CD4-positive, alpha-beta T cell (primary cell): Measurements from ENCODE around the gene RAPGEF5. TPM values are rescaled to one million over a fixed set of nuclear protein-coding genes. Genes with fewer than 3 reads are reported as not detected.

ENCODE experiments used
- ATAC-seq: fragments of 200-7000 bp; cut with Tn5 transposase; one replicate; pipeline ENCODE4 v1.10.0; 2022; ENCODE audit warnings: mild to moderate bottlenecking; ENCODE audit not compliant: poor library complexity
- CTCF ChIA-PET: fragments of 350-600 bp; sonication (Branson Sonifier 250); formaldehyde crosslinking; loops from one replicate; lab custom pipeline; 2021; ENCODE audit warnings: antibody characterized with exemption, inconsistent platforms; lab: Charles Lee
- POLR2A ChIA-PET: fragments of 350-600 bp; sonication (Branson Sonifier 250); formaldehyde crosslinking; loops from one replicate; lab custom pipeline; 2021; ENCODE audit warnings: antibody characterized with exemption, inconsistent platforms; lab: Charles Lee
- DNase-seq, 14 experiments: peaks; one replicate each; pipeline ENCODE4 v3.0.0-alpha.2; 2013 to 2020; ENCODE audit warnings: mixed read lengths in 2 of 14
- H3K27ac ChIP-seq, 2 donors: one replicate each; pipeline versions ENCODE4 v1.5.1 to v1.7.0; 2013; ENCODE audit warnings: low read length in 2 of 2, low read depth in 1 of 2, mild to moderate bottlenecking in 1 of 2
- H3K27me3 ChIP-seq, 2 experiments: 1 replicate in 1 of 2; 2 replicates in 1 of 2; pipeline versions ENCODE4 v1.6.1 to v1.7.0; 2013; ENCODE audit warnings: low read length in 2 of 2, control low read depth in 1 of 2, mild to moderate bottlenecking in 1 of 2, moderate library complexity in 1 of 2; ENCODE audit not compliant: insufficient read depth in 2 of 2, control insufficient read depth in 1 of 2
- H3K36me3 ChIP-seq: one replicate; pipeline ENCODE4 v1.6.1; 2013; ENCODE audit warnings: low read length, control low read depth; ENCODE audit not compliant: insufficient read depth
- H3K4me1 ChIP-seq: one replicate; pipeline ENCODE4 v1.6.1; 2013; ENCODE audit warnings: low read length, control low read depth; ENCODE audit not compliant: insufficient read depth
- H3K4me3 ChIP-seq: one replicate; pipeline ENCODE4 v1.5.1; 2013; ENCODE audit warnings: mild to moderate bottlenecking, low read length, moderate library complexity
- H3K9me3 ChIP-seq, 2 experiments: 1 replicate in 1 of 2; 2 replicates in 1 of 2; pipeline versions ENCODE4 v1.6.1 to v1.7.0; 2013; ENCODE audit warnings: low read length in 2 of 2, mild to moderate bottlenecking in 2 of 2, control low read depth in 1 of 2, moderate library complexity in 1 of 2; ENCODE audit not compliant: control insufficient read depth in 1 of 2, insufficient read depth in 1 of 2
- H3K27ac Mint-ChIP-seq: one replicate; pipeline ENCODE4 v1.8.0; 2020; ENCODE audit warnings: mixed read lengths
- H3K27me3 Mint-ChIP-seq: one replicate; pipeline ENCODE4 v1.8.0; 2021; ENCODE audit warnings: mixed read lengths
- H3K36me3 Mint-ChIP-seq: one replicate; pipeline ENCODE4 v1.8.0; 2021; ENCODE audit warnings: low read depth, mixed read lengths
- H3K4me1 Mint-ChIP-seq: one replicate; pipeline ENCODE4 v1.8.0; 2021; ENCODE audit warnings: low read depth, mixed read lengths
- H3K4me3 Mint-ChIP-seq: one replicate; pipeline ENCODE4 v1.8.0; 2020; ENCODE audit warnings: mild to moderate bottlenecking, mixed read lengths
- H3K9me3 Mint-ChIP-seq: one replicate; pipeline ENCODE4 v1.8.0; 2020; ENCODE audit warnings: mixed read lengths
- intact Hi-C, 2 experiments: fragments of 100-400 bp; cut with DNase I in 1 of 2; cut with micrococcal nuclease in 1 of 2; formaldehyde crosslinking; loops; one replicate each; pipeline versions ENCODE4 v1.15.1 to v1.9.0; 2023 to 2025; cut with DNase I, micrococcal nuclease
- total RNA-seq, 174 experiments: library from RNA in 2 of 174; stranded (reverse) in 2 of 174; gene quantifications; one replicate each; pipeline ENCODE4 v1.2.3 and lab custom pipeline; 2021 to 2026
- TF ChIP-seq, protein P1 (sequence below): fragments of 200-600 bp; IDR thresholded peaks from one replicate; pipeline ENCODE4 v1.8.0; 2022; ENCODE audit warnings: antibody characterized with exemption, mild to moderate bottlenecking

RAPGEF5 gene
- total RNA-seq, 2 experiments from 2014 or later, result 0.17 TPM; not detected in 1

DNA sequence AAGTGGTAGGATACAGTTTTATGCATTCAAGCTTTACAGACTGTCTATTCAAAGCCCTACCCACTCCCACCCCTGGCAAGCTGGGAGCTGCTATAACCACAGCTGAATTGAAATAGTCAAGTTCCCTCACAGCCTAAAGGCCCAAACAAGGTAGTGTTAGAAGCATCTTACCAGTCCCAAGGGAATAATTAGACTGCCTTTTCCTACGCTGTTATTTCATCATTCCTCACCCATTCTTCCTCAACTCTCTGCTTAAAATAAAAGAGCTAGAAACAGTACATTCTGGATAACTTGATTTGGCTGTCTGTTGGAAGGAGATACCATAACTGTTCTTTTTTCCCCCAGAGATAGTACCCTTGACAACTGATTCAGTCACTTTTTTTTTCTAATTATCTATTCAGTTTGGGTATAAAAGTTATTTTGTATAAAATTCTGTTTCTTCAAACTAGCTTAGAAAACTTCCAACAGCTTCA, 54.0 kb downstream of the RAPGEF5 start:
- Mint-ChIP-seq H3K27me3 (no peaks in the 10 kb centered on the region), H3K27ac (no peak overlapping the region), H3K9me3 (peaks cover 4% of the 10 kb centered on the region), H3K36me3 (no peaks in the 10 kb centered on the region), H3K4me3 (no peak overlapping the region), H3K4me1 (no peaks in the 10 kb centered on the region)
- H3K36me3 ChIP-seq, result no peaks in the 10 kb centered on the region
- TF ChIP-seq, protein P1, sequence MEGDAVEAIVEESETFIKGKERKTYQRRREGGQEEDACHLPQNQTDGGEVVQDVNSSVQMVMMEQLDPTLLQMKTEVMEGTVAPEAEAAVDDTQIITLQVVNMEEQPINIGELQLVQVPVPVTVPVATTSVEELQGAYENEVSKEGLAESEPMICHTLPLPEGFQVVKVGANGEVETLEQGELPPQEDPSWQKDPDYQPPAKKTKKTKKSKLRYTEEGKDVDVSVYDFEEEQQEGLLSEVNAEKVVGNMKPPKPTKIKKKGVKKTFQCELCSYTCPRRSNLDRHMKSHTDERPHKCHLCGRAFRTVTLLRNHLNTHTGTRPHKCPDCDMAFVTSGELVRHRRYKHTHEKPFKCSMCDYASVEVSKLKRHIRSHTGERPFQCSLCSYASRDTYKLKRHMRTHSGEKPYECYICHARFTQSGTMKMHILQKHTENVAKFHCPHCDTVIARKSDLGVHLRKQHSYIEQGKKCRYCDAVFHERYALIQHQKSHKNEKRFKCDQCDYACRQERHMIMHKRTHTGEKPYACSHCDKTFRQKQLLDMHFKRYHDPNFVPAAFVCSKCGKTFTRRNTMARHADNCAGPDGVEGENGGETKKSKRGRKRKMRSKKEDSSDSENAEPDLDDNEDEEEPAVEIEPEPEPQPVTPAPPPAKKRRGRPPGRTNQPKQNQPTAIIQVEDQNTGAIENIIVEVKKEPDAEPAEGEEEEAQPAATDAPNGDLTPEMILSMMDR, result no peak
- H3K9me3 ChIP-seq, result no peaks in the 10 kb centered on the region
- no peak overlapping the region for H3K27ac ChIP-seq
- POLR2A ChIA-PET, result no interaction called here
- no peaks in the 10 kb centered on the region for H3K4me1 ChIP-seq
- ATAC-seq (no peak), DNase-seq (no peak)
- CTCF ChIA-PET, result no interaction called here
- H3K4me3 ChIP-seq, result no peak overlapping the region
- intact Hi-C loops, result no loop called here
- no peaks in the 10 kb centered on the region for H3K27me3 ChIP-seq

DNA sequence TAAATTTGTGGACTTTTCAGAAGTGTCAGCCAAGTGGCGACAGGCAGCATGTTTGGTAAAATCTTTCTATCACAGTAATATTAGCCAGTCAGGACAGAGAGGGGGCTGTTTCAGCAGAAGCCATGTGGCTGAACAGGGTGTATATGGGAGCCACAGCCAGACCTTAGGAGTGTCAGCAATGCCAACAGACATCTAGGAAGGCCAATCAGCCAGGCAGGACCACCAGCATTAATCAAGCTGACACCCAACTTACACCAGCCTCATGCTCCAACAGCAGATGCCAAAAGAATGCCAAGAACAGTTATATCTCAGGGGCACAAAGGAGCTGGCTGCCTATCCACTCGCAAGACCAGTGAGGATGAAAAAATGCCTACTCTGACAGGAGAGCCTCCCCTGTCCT, 54.8 kb downstream of the RAPGEF5 start:
- ATAC-seq (no peak), DNase-seq (no peak)
- H3K36me3 ChIP-seq, result no peaks in the 10 kb centered on the region
- H3K4me3 ChIP-seq, result no peak overlapping the region
- no peak overlapping the region for H3K27ac ChIP-seq
- intact Hi-C loops, result no loop called here
- Mint-ChIP-seq H3K9me3 (peaks cover 4% of the 10 kb centered on the region), H3K27me3 (no peaks in the 10 kb centered on the region), H3K27ac (no peak overlapping the region), H3K36me3 (no peaks in the 10 kb centered on the region), H3K4me1 (no peaks in the 10 kb centered on the region), H3K4me3 (no peak overlapping the region)
- TF ChIP-seq, protein P1, result no peak
- no peaks in the 10 kb centered on the region for H3K4me1 ChIP-seq
- no peaks in the 10 kb centered on the region for H3K27me3 ChIP-seq
- CTCF ChIA-PET, result no interaction called here
- H3K9me3 ChIP-seq, result no peaks in the 10 kb centered on the region
- POLR2A ChIA-PET, result no interaction called here

DNA sequence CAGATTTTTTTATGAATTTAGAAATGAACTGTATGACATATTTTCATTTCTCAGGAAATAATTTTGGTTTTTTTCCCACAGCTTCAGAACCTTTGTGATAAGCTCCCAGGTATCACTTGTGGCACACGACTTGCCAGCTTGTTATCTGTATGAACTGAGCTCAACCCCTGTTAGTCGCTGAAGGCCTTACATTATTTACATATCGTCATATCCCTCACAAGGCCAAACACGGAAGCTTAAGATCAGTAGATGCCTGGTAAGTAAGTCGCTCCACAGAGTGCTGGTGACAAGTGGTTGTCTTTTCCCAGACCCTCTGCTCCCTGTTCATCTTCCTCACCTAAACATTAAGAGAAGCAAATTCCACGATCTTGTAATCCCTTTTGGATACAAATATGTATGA, 55.2 kb downstream of the RAPGEF5 start:
- Histone ChIP-seq H3K27ac (no peak overlapping the region), H3K9me3 (no peaks in the 10 kb centered on the region), H3K4me3 (no peak overlapping the region), H3K27me3 (no peaks in the 10 kb centered on the region), H3K4me1 (no peaks in the 10 kb centered on the region), H3K36me3 (no peaks in the 10 kb centered on the region)
- no peak for ATAC-seq
- Mint-ChIP-seq H3K27ac (no peak overlapping the region), H3K4me1 (no peaks in the 10 kb centered on the region), H3K4me3 (no peak overlapping the region), H3K27me3 (no peaks in the 10 kb centered on the region), H3K36me3 (no peaks in the 10 kb centered on the region), H3K9me3 (peaks cover under 1% of the 10 kb centered on the region)
- POLR2A ChIA-PET, result no interaction called here
- no peak for DNase-seq
- CTCF ChIA-PET, result no interaction called here
- TF ChIP-seq, protein P1, result no peak
- intact Hi-C loops, result no loop called here
